CD14-positive monocyte (primary cell): ENCODE data around the gene CHML. TPM values are rescaled to one million over a fixed set of nuclear protein-coding genes. Genes with fewer than 3 reads are reported as not detected.
A peak's percentile ranks its signal among the peaks of the same experiment; 100 is the strongest.

Source experiments
- DNase-seq, 3 donors: peaks; one replicate each; pipeline ENCODE4 v3.0.0-alpha.2; 2011 to 2022
- H2AFZ ChIP-seq: 2 replicates; pipeline ENCODE4 v1.6.0; 2012; ENCODE audit warnings: mild to moderate bottlenecking, low read depth, low read length, inconsistent platforms; ENCODE audit not compliant: insufficient read depth, poor library complexity, severe bottlenecking
- H3K27ac ChIP-seq, 2 donors: 1 replicate in 1 of 2; 2 replicates in 1 of 2; pipeline ENCODE4 v1.5.1; 2012 to 2013; ENCODE audit warnings: low read length in 2 of 2, control low read depth in 1 of 2, inconsistent platforms in 1 of 2, low read depth in 1 of 2, mild to moderate bottlenecking in 1 of 2
- H3K27me3 ChIP-seq, 2 donors: one replicate each; pipeline versions ENCODE4 v1.6.0 to v1.6.1; 2011 to 2013; ENCODE audit warnings: low read length in 2 of 2; ENCODE audit not compliant: control insufficient read depth in 2 of 2, insufficient read depth in 2 of 2
- H3K36me3 ChIP-seq, 2 donors: replicated peaks in 1 of 2; 1 replicate in 1 of 2; 2 replicates in 1 of 2; pipeline versions ENCODE4 v1.5.1 to v1.6.1; 2012 to 2013; ENCODE audit warnings: low read length in 2 of 2, control low read depth in 1 of 2, inconsistent platforms in 1 of 2, mild to moderate bottlenecking in 1 of 2; ENCODE audit not compliant: insufficient read depth in 2 of 2, control insufficient read depth in 1 of 2
- H3K4me1 ChIP-seq, 2 donors: 1 replicate in 1 of 2; 2 replicates in 1 of 2; pipeline versions ENCODE4 v1.5.1 to v1.6.1; 2012 to 2013; ENCODE audit warnings: low read length in 2 of 2, control low read depth in 1 of 2, inconsistent platforms in 1 of 2, mild to moderate bottlenecking in 1 of 2, moderate library complexity in 1 of 2; ENCODE audit not compliant: insufficient read depth in 2 of 2, control insufficient read depth in 1 of 2
- H3K4me2 ChIP-seq: replicated peaks from 2 replicates; pipeline ENCODE3; 2012; ENCODE audit warnings: low read length, moderate library complexity, mild to moderate bottlenecking; ENCODE audit not compliant: poor library complexity, severe bottlenecking; ENCODE audit errors: extremely low read depth
- H3K4me3 ChIP-seq, 3 experiments: fragments of 200-600 bp in 1 of 3; sonication (generic) in 1 of 3; replicated peaks in 1 of 3; 1 replicate in 2 of 3; 2 replicates in 1 of 3; pipeline ENCODE4 v1.5.1; 2011 to 2013; ENCODE audit warnings: low read length in 3 of 3, mild to moderate bottlenecking in 3 of 3, control low read depth in 2 of 3, low read depth in 2 of 3, inconsistent platforms in 1 of 3, moderate library complexity in 1 of 3
- H3K79me2 ChIP-seq: 2 replicates; pipeline ENCODE4 v1.6.0; 2012; ENCODE audit warnings: mild to moderate bottlenecking, control low read depth, inconsistent platforms, low read length, moderate library complexity; ENCODE audit not compliant: insufficient read depth
- H3K9ac ChIP-seq: 2 replicates; pipeline ENCODE4 v1.6.0; 2017; ENCODE audit warnings: low read length, mild to moderate bottlenecking; ENCODE audit not compliant: insufficient read depth, poor library complexity, severe bottlenecking
- H3K9me3 ChIP-seq, 2 donors: replicated peaks in 1 of 2; 1 replicate in 1 of 2; 2 replicates in 1 of 2; pipeline versions ENCODE4 v1.5.1 to v1.6.1; 2012 to 2013; ENCODE audit warnings: low read length in 2 of 2, control low read depth in 1 of 2; ENCODE audit not compliant: control insufficient read depth in 1 of 2, insufficient read depth in 1 of 2
- H4K20me1 ChIP-seq: 2 replicates; pipeline ENCODE4 v1.6.0; 2012; ENCODE audit warnings: mild to moderate bottlenecking, low read length, control low read depth, moderate library complexity; ENCODE audit not compliant: insufficient read depth
- H3K27ac Mint-ChIP-seq, 7 donors: one replicate each; pipeline ENCODE4 v1.8.0; 2020; ENCODE audit warnings: mild to moderate bottlenecking in 7 of 7, mixed read lengths in 7 of 7, moderate library complexity in 6 of 7, inconsistent platforms in 2 of 7
- H3K27me3 Mint-ChIP-seq, 3 donors: one replicate each; pipeline ENCODE4 v1.8.0; 2021 to 2022; ENCODE audit warnings: low read depth in 3 of 3, mild to moderate bottlenecking in 3 of 3, mixed read lengths in 3 of 3, moderate library complexity in 3 of 3, inconsistent platforms in 1 of 3
- H3K36me3 Mint-ChIP-seq, 2 donors: one replicate each; pipeline ENCODE4 v1.8.0; 2020; ENCODE audit warnings: mixed read lengths in 2 of 2, inconsistent platforms in 1 of 2, mild to moderate bottlenecking in 1 of 2
- H3K4me1 Mint-ChIP-seq: one replicate; pipeline ENCODE4 v1.8.0; 2020; ENCODE audit warnings: mild to moderate bottlenecking, mixed read lengths
- H3K4me3 Mint-ChIP-seq, 2 donors: one replicate each; pipeline ENCODE4 v1.8.0; 2020; ENCODE audit warnings: mild to moderate bottlenecking in 2 of 2, mixed read lengths in 2 of 2, moderate library complexity in 1 of 2
- H3K9me3 Mint-ChIP-seq, 7 donors: one replicate each; pipeline ENCODE4 v1.8.0; 2020 to 2022; ENCODE audit warnings: mixed read lengths in 7 of 7, mild to moderate bottlenecking in 6 of 7, moderate library complexity in 6 of 7, inconsistent platforms in 2 of 7
- WGBS: methylation state at CpG from one replicate; pipeline ENCODE4 v1.1.5; 2013; ENCODE audit warnings: missing lambda C conversion rate; ENCODE audit not compliant: insufficient coverage; 5-methylcytosine and 5-hydroxymethylcytosine counted together
- intact Hi-C, 2 donors: fragments of 100-400 bp; cut with micrococcal nuclease; formaldehyde crosslinking; loops; one replicate each; pipeline versions ENCODE4 v1.15.0 to v1.15.1; 2023
- polyA plus RNA-seq, 3 donors: library from polyadenylated mRNA; depleted of rRNA in 1 of 3; unstranded in 2 of 3; stranded (reverse) in 1 of 3; fragments of 300-500 nt in 2 of 3; fragments of >200 nt in 1 of 3; fragmentation: Illumina TruSeq in 2 of 3; gene quantifications; 1 replicate in 2 of 3; 2 replicates in 1 of 3; pipeline ENCODE4 v1.2.3, GENCODE V29; 2012 to 2021
- TF ChIP-seq, protein P1 (sequence below): fragments of 200-600 bp; IDR thresholded peaks from one replicate; pipeline ENCODE4 v1.8.0; 2022; ENCODE audit warnings: antibody characterized with exemption, mild to moderate bottlenecking

The CHML gene
- polyA plus RNA-seq, 3 donors: 3.4 to 6.6 (median 3.4) TPM

DNA sequence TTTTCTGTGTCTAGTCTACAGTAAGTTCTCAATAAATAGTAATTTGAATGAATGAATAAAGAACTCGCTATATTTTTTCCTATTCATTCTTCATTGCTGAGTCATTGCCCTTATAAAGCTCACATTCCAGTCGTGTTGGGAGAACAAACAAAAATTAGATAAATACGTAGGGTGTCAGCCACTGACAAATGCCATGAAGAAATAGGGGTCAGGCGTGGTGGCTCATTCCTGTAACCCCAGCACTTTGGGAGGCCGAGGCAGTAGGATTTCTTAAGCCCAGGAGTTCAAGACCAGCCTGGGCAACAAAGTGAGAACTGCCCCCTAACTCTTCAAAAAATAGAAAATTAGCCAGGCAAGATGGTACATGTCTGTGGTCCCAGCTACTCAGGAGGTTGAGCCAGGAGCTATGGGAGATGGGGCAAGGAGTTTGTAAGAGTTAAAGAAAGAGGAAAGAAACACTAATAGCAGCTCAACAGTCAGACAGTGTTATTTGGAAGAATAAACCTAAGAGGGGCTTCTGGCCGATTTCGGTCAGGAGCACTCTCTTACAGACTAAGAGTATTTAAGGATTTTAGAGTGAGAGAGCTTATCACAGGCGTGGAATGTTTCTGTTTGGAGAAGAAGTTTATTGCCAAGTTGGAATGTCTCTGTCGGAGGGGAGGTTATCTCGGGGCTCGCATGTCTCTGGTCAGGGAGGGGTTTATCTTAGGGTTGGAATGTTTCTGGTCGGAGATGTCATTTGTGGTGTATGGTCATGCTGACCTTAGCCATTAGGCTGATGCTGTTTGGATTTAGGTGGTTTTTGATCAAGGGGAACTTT, 1.8 kb upstream of the CHML start:
- Histone ChIP-seq H3K79me2 (peaks cover 30% of the 10 kb centered on the region), H3K4me2 (no peak overlapping the region), H3K36me3 (no peaks in the 10 kb centered on the region), H3K27me3 (no peaks in the 10 kb centered on the region), H3K4me3 (no peak overlapping the region), H4K20me1 (peaks cover 7% of the 10 kb centered on the region), H3K4me1 (peaks cover 28 to 32% of the 10 kb centered on the region in 2 donors), H3K27ac (no peak overlapping the region), H3K9ac (no peak overlapping the region), H2AFZ (no peak overlapping the region), H3K9me3 (no peaks in the 10 kb centered on the region)
- no peaks in the 10 kb centered on the region for H3K36me3 Mint-ChIP-seq
- H3K27ac Mint-ChIP-seq: peak overlapping the region in 1 of 7 donors; percentile 42
- H3K27me3 Mint-ChIP-seq: peaks cover 2 to 7% (median 2%) of the 10 kb centered on the region in 3 donors
- H3K9me3 Mint-ChIP-seq: peaks cover 0 to 5% (median 2%) of the 10 kb centered on the region in 7 donors
- intact Hi-C loops: loop anchor here (5.0 to 10.0 kb wide), 2 partner anchors 110 to 203 kb away; partner anchors contain the start of genes EXO1 (in 1 of the 2) and KMO (in 1 of the 2)
- H3K4me1 Mint-ChIP-seq: peaks cover 34% of the 10 kb centered on the region
- TF ChIP-seq, protein P1, sequence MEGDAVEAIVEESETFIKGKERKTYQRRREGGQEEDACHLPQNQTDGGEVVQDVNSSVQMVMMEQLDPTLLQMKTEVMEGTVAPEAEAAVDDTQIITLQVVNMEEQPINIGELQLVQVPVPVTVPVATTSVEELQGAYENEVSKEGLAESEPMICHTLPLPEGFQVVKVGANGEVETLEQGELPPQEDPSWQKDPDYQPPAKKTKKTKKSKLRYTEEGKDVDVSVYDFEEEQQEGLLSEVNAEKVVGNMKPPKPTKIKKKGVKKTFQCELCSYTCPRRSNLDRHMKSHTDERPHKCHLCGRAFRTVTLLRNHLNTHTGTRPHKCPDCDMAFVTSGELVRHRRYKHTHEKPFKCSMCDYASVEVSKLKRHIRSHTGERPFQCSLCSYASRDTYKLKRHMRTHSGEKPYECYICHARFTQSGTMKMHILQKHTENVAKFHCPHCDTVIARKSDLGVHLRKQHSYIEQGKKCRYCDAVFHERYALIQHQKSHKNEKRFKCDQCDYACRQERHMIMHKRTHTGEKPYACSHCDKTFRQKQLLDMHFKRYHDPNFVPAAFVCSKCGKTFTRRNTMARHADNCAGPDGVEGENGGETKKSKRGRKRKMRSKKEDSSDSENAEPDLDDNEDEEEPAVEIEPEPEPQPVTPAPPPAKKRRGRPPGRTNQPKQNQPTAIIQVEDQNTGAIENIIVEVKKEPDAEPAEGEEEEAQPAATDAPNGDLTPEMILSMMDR: no peak
- peak overlapping the region in 1 of 2 donors; percentile 16 for H3K4me3 Mint-ChIP-seq
- no peak for DNase-seq
- WGBS: 89% methylated on average over 9 of the region's 12 CpGs

GRCh38 chr1:241640867-241641622, 876 bp upstream of the CHML start:
- H3K4me2 ChIP-seq: peak overlapping the region; percentile 88
- H3K27ac Mint-ChIP-seq: peak overlapping the region; percentile 79 to 92 (median 83)
- H3K9me3 Mint-ChIP-seq: peaks cover 0 to 5% (median 2%) of the 10 kb centered on the region in 7 donors
- no peaks in the 10 kb centered on the region for H3K36me3 Mint-ChIP-seq
- peak overlapping the region; percentile 82 for H2AFZ ChIP-seq
- WGBS: 84% methylated on average over 7 of the region's 9 CpGs
- TF ChIP-seq, protein P1: no peak
- no peaks in the 10 kb centered on the region for H3K27me3 ChIP-seq
- peaks cover 42% of the 10 kb centered on the region for H3K4me1 Mint-ChIP-seq
- H3K27ac ChIP-seq: peak overlapping the region; percentile 25 to 70
- peak; percentile 18 to 33 (median 21) for DNase-seq
- H3K4me3 Mint-ChIP-seq: peak overlapping the region; percentile 77 to 85
- H3K4me3 ChIP-seq: peak overlapping the region; percentile 34 to 92 (median 52)
- peak overlapping the region; percentile 88 for H3K9ac ChIP-seq
- H4K20me1 ChIP-seq: peaks cover 7% of the 10 kb centered on the region
- no peaks in the 10 kb centered on the region for H3K9me3 ChIP-seq
- peaks cover 34 to 42% of the 10 kb centered on the region in 2 donors for H3K4me1 ChIP-seq
- peaks cover 40% of the 10 kb centered on the region for H3K79me2 ChIP-seq
- H3K36me3 ChIP-seq: no peaks in the 10 kb centered on the region
- intact Hi-C loops: loop anchor here (5.0 to 10.0 kb wide), 2 partner anchors 109 to 204 kb away; partner anchors contain the start of genes EXO1 (in 1 of the 2) and KMO (in 1 of the 2)
- H3K27me3 Mint-ChIP-seq: peaks cover 2 to 4% (median 2%) of the 10 kb centered on the region in 3 donors
